Effector memory CD8-positive, alpha-beta T cell (primary cell): ENCODE data around the gene TMED6.

Experiments
- ATAC-seq: fragments of 150-1000 bp; cut with Tn5 transposase; replicated peaks from 2 replicates; pipeline ENCODE4 v1.10.0; 2021; ENCODE audit warnings: mild to moderate bottlenecking, moderate library complexity
- DNase-seq, 3 experiments: peaks; one replicate each; pipeline ENCODE4 v3.0.0; 2021
- H3K27ac Mint-ChIP-seq, 2 donors: one replicate each; pipeline ENCODE4 v1.8.0; 2022; ENCODE audit warnings: mild to moderate bottlenecking in 2 of 2, mixed read lengths in 2 of 2, moderate library complexity in 2 of 2
- H3K27me3 Mint-ChIP-seq, 2 donors: one replicate each; pipeline ENCODE4 v1.8.0; 2022; ENCODE audit warnings: mixed read lengths in 2 of 2
- H3K36me3 Mint-ChIP-seq: one replicate; pipeline ENCODE4 v1.8.0; 2022; ENCODE audit warnings: mild to moderate bottlenecking, moderate library complexity, mixed read lengths; ENCODE audit not compliant: insufficient read depth
- H3K4me1 Mint-ChIP-seq, 2 donors: one replicate each; pipeline ENCODE4 v1.8.0; 2022; ENCODE audit warnings: low read depth in 2 of 2, mixed read lengths in 2 of 2
- H3K4me3 Mint-ChIP-seq, 2 donors: one replicate each; pipeline ENCODE4 v1.8.0; 2022; ENCODE audit warnings: mild to moderate bottlenecking in 2 of 2, mixed read lengths in 2 of 2, moderate library complexity in 2 of 2
- H3K9me3 Mint-ChIP-seq, 2 donors: one replicate each; pipeline ENCODE4 v1.8.0; 2022; ENCODE audit warnings: mixed read lengths in 2 of 2

Gene TMED6

DNA sequence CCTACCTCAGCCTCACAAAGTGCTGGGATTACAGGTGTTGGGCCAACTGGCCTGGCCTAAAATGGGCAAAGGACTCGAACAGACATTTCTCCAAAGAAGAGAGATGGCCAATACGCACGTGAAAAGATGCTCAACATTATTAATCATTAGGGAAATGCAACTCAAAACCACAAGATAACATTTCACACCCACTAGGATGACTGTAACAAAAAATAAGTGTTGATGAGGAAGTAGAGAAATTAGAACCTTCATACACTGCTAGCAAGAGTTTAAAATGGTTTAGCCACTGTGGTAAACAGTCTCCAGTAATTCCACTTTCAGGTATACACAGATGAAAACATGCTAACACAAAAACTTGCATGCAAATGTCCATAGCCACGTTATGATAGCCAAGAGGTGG is 5.7 kb downstream of the TMED6 start:
- peak overlapping the region; percentile 46 to 50 for H3K4me3 Mint-ChIP-seq
- H3K36me3 Mint-ChIP-seq, result peaks cover 18% of the 10 kb centered on the region

GRCh38 chr16:69344171-69344570 is 7.4 kb downstream of the TMED6 start:
- ATAC-seq (no peak), DNase-seq (no peak)
- no peaks in the 10 kb centered on the region for H3K27me3 Mint-ChIP-seq
- H3K9me3 Mint-ChIP-seq, result no peaks in the 10 kb centered on the region
- H3K4me3 Mint-ChIP-seq, result no peak overlapping the region
- H3K36me3 Mint-ChIP-seq, result peaks cover 24% of the 10 kb centered on the region
- H3K27ac Mint-ChIP-seq, result peak overlapping the region in 1 of 2 donors; percentile 73
- H3K4me1 Mint-ChIP-seq, result peaks cover 25 to 39% of the 10 kb centered on the region in 2 donors

More for the DNA sequence above, 5.7 kb downstream of the TMED6 start:
- DNase-seq, result no peak
- no peaks in the 10 kb centered on the region for H3K9me3 Mint-ChIP-seq
- ATAC-seq, result peak; percentile 85
- H3K27me3 Mint-ChIP-seq, result no peaks in the 10 kb centered on the region
- peaks cover 13 to 24% of the 10 kb centered on the region in 2 donors for H3K4me1 Mint-ChIP-seq
- peak overlapping the region; percentile 72 to 73 for H3K27ac Mint-ChIP-seq

DNA sequence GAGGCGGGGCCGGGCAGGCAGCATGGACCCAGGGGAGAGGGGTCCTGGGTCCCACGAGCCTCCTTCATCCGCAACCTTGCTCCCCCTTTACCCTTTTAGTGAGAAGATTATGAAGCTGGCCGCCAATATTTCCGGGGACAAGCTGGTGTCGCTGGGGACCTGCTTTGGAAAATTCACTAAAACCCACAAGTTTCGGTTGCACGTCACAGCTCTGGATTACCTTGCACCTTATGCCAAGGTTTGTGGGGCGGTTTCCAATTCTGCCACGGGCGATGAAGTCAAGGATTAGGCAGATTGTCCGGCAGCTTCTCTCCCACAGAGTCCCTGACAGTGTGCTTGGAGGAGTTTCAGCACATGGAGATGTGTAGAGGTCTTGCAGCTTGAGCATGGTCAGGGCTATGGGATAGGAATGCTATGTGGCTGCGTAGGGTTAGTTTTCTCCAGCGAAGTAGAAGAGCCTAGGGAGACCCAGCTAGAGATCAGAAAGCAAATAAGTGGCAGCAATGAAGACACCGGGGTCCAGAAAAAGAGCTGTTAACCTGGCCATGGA is 11.4 kb downstream of the TMED6 start:
- ATAC-seq (no peak), DNase-seq (no peak)
- Mint-ChIP-seq H3K9me3 (no peaks in the 10 kb centered on the region), H3K27me3 (no peaks in the 10 kb centered on the region), H3K27ac (peak overlapping the region; percentile 93 to 97), H3K36me3 (peaks cover 35% of the 10 kb centered on the region), H3K4me3 (peak overlapping the region; percentile 99), H3K4me1 (peaks cover 29 to 38% of the 10 kb centered on the region in 2 donors)

GRCh38 chr16:69339289-69340094 is 12.1 kb downstream of the TMED6 start, which contains the start of the genes COG8 and NIP7:
Gene COG8, minus strand, starts transcription at chr16:69339564. Its CDS starts 12 bp downstream, at chr16:69339552.
Gene NIP7, plus strand, starts transcription at chr16:69339772. Its CDS starts 58 bp downstream, at chr16:69339830.
- Mint-ChIP-seq H3K36me3 (peaks cover 42% of the 10 kb centered on the region), H3K27ac (peak within 1 kb of the TSS; percentile 93 to 97), H3K9me3 (no peaks in the 10 kb centered on the region), H3K4me1 (peaks cover 29 to 38% of the 10 kb centered on the region in 2 donors), H3K4me3 (peak within 1 kb of the TSS; percentile 99), H3K27me3 (no peaks in the 10 kb centered on the region)
- DNase-seq (peak; percentile 89 to 93 (median 91)), ATAC-seq (peak; percentile 87)

- Mint-ChIP-seq H3K9me3 (no peaks in the 10 kb centered on the region), H3K27me3 (no peaks in the 10 kb centered on the region), H3K4me1 (peaks cover 32 to 38% of the 10 kb centered on the region in 2 donors), H3K36me3 (peaks cover 48% of the 10 kb centered on the region), H3K4me3 (peak overlapping the region; percentile 99), H3K27ac (peak overlapping the region; percentile 93 to 97)
- DNase-seq, result no peak
- no peak for ATAC-seq
Measured at GRCh38 chr16:69338557-69339288, 12.9 kb downstream of the TMED6 start.

DNA sequence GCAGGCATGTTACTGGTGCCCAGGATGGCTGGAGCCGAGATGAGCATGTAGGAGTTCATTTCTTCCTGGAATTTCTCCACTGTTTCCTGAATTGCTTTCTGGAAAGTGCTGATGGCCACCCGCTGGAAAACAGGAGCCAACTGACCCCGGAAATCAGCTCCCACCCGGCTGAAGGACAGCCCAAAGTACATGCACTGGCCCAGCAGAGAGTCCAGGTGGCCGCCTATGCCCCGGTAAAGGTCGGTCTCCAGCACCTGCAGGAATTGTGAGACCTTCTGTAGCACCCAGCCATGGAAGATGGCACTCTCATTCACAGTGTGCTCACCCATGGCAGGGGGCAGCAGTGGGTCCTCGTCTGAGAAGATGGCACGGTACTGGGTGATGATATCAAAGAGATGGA is 16.9 kb downstream of the TMED6 start:
- Mint-ChIP-seq H3K4me3 (no peak overlapping the region), H3K4me1 (peaks cover 18 to 25% of the 10 kb centered on the region in 2 donors), H3K9me3 (no peaks in the 10 kb centered on the region), H3K27me3 (no peaks in the 10 kb centered on the region), H3K27ac (no peak overlapping the region), H3K36me3 (peaks cover 46% of the 10 kb centered on the region)
- ATAC-seq (no peak), DNase-seq (no peak)

DNA sequence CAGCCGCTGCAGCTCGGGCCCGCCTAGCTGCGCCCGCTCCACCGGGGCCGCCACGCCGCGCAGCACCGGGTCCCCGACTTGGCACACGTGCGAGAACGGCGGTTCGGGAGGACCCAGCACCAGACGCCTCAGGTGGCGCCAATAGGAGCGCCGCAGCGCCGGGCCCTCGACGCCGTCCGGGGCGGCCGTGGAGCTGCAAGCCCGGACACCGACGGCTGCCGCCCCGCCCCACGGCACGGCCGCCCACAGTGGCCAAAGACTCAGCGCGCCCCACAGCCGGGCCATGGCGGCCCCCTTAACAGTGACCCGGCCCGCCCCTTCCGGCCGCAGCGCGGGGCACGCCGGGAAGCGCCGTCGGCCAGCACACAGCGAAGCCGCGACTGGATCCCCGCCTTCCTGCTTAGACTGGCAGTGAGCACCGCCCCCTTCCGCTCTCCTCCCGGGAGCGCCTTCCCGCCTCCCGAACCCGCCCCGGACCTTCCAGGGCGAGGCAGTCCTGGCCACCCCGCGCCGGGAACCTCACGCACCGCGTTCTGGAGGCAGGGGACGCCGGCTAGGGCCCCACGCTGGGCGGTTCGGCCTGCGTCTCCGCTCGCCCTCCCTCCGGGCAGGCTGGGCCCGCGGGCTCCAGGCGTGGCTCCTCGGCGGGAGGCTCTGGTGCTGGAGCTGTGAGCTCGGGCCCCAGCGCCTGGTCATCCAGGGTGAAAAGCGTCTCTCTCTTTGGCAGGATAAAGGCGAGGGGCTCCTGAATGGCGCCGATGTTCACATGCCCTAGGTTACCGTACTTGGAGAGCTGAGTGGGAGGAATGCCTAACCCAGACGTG is 21.1 kb downstream of the TMED6 start, which contains the start of gene PDF:
Gene PDF, minus strand, starts transcription at position 303 of the 824 bp plus-strand sequence. Its CDS starts 18 bp downstream, at position 285.
- DNase-seq, result peak; percentile 70 to 72 (median 71)
- Mint-ChIP-seq H3K4me3 (peak within 1 kb of the TSS; percentile 77 to 78), H3K9me3 (no peaks in the 10 kb centered on the region), H3K27me3 (no peaks in the 10 kb centered on the region), H3K27ac (peak within 1 kb of the TSS; percentile 19 to 72), H3K36me3 (peaks cover 47% of the 10 kb centered on the region), H3K4me1 (peaks cover 20 to 35% of the 10 kb centered on the region in 2 donors)
- ATAC-seq, result peak; percentile 94

GRCh38 chr16:69329369-69330285 is 22.0 kb downstream of the TMED6 start:
- DNase-seq (peak; percentile 22 to 39 (median 33)), ATAC-seq (peak; percentile 60)
- peak overlapping the region; percentile 77 to 78 for H3K4me3 Mint-ChIP-seq
- H3K27me3 Mint-ChIP-seq, result no peaks in the 10 kb centered on the region
- peak overlapping the region in 1 of 2 donors; percentile 72 for H3K27ac Mint-ChIP-seq
- H3K9me3 Mint-ChIP-seq, result no peaks in the 10 kb centered on the region
- peaks cover 46% of the 10 kb centered on the region for H3K36me3 Mint-ChIP-seq
- peaks cover 23 to 35% of the 10 kb centered on the region in 2 donors for H3K4me1 Mint-ChIP-seq

DNA sequence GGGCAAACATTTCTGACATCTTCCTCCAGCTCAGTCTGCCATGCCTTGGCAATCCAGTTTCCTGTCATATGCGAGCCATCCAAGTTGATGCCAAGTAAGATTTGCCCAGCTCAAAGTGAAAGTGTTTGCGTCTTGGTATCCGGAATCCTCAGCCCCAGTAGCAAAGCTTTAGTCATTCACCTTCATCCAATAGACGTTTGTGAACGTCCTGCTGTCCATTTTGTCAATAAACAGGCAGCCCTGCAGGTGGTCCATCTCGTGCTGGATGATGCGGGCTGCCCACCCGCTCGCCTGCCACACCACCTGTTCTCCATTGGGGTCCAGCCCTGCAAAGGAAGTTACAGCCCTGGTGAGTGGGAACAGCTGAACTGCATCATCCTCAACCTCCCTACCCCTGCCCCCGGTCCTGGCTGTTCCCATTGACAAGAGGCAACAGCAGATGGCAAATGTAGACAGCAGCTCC is 22.7 kb downstream of the TMED6 start:
- ATAC-seq (no peak), DNase-seq (no peak)
- Mint-ChIP-seq H3K9me3 (no peaks in the 10 kb centered on the region), H3K27ac (peak overlapping the region in 1 of 2 donors; percentile 72), H3K4me1 (peaks cover 21 to 35% of the 10 kb centered on the region in 2 donors), H3K4me3 (peak overlapping the region; percentile 77 to 78), H3K36me3 (peaks cover 46% of the 10 kb centered on the region), H3K27me3 (no peaks in the 10 kb centered on the region)

- peak overlapping the region in 1 of 2 donors; percentile 57 for H3K27ac Mint-ChIP-seq
- peak overlapping the region in 1 of 2 donors; percentile 77 for H3K4me3 Mint-ChIP-seq
- no peak for DNase-seq
- peaks cover 21 to 33% of the 10 kb centered on the region in 2 donors for H3K4me1 Mint-ChIP-seq
- no peak for ATAC-seq
- peaks cover 50% of the 10 kb centered on the region for H3K36me3 Mint-ChIP-seq
- H3K9me3 Mint-ChIP-seq, result no peaks in the 10 kb centered on the region
- H3K27me3 Mint-ChIP-seq, result no peaks in the 10 kb centered on the region
Measured at GRCh38 chr16:69327585-69328310, 23.8 kb downstream of the TMED6 start.

GRCh38 chr16:69326172-69326873 is 25.3 kb downstream of the TMED6 start:
- no peaks in the 10 kb centered on the region for H3K27me3 Mint-ChIP-seq
- peaks cover 44% of the 10 kb centered on the region for H3K36me3 Mint-ChIP-seq
- peak overlapping the region in 1 of 2 donors; percentile 18 for H3K4me3 Mint-ChIP-seq
- DNase-seq (no peak), ATAC-seq (no peak)
- no peaks in the 10 kb centered on the region for H3K9me3 Mint-ChIP-seq
- peaks cover 24 to 35% of the 10 kb centered on the region in 2 donors for H3K4me1 Mint-ChIP-seq
- peak overlapping the region in 1 of 2 donors; percentile 53 for H3K27ac Mint-ChIP-seq
